ENCODE measurements around the gene TRPM2. TPM values are rescaled to one million over a fixed set of nuclear protein-coding genes. Genes with fewer than 3 reads are reported as not detected.

Gene TRPM2
- total RNA-seq, 6 experiments from 2014 or later, result 0.92 to 2.0 (median 1.2) TPM

- Histone ChIP-seq H3K27me3 (no peaks in the 10 kb centered on the region), H3K4me1 (peaks cover 0 to 11% (median 5%) of the 10 kb centered on the region in 4 donors), H3K36me3 (no peaks in the 10 kb centered on the region), H3K9me3 (no peaks in the 10 kb centered on the region), H3K4me3 (no peak overlapping the region), H3K27ac (no peak overlapping the region)
- DNase-seq (no peak), ATAC-seq (no peak)
- intact Hi-C loops (cut with DNase I), result no loop called here
- TF ChIP-seq CTCF (IDR thresholded peaks at IDR 0.05) (no peak), POLR2A (IDR thresholded peaks at IDR 0.05) (no peak)
- 88% methylated on average over 6 of the region's 6 CpGs for WGBS (ENCODE audit: insufficient coverage, low coverage, low lambda C conversion rate, missing lambda C conversion rate)
These were observed 118.6 kb downstream of the TRPM2 start for GRCh38 chr21:44471996-44472395.

- DNase-seq, result no peak
- Histone ChIP-seq H3K27ac (no peak overlapping the region), H3K4me3 (no peak overlapping the region), H3K36me3 (no peaks in the 10 kb centered on the region), H3K9me3 (no peaks in the 10 kb centered on the region), H3K27me3 (no peaks in the 10 kb centered on the region), H3K4me1 (peaks cover 0 to 17% (median 6%) of the 10 kb centered on the region in 4 donors)
- ATAC-seq, result no peak
- WGBS (ENCODE audit: insufficient coverage, low coverage, low lambda C conversion rate, missing lambda C conversion rate), result 94% methylated on average over 11 of the region's 19 CpGs
- TF ChIP-seq POLR2A (IDR thresholded peaks at IDR 0.05) (no peak), CTCF (IDR thresholded peaks at IDR 0.05) (no peak)
- intact Hi-C loops (cut with DNase I), result no loop called here
These were observed 120.6 kb downstream of the TRPM2 start for GRCh38 chr21:44473915-44474555.

GRCh38 chr21:44475266-44475845, 121.9 kb downstream of the TRPM2 start:
- H3K27me3 ChIP-seq, result no peaks in the 10 kb centered on the region
- ATAC-seq, result no peak
- H3K9me3 ChIP-seq, result no peaks in the 10 kb centered on the region
- peaks cover 0 to 21% (median 9%) of the 10 kb centered on the region in 4 donors for H3K4me1 ChIP-seq
- H3K4me3 ChIP-seq, result no peak overlapping the region
- no peak for DNase-seq
- intact Hi-C loops (cut with DNase I), result no loop called here
- no peak overlapping the region for H3K27ac ChIP-seq
- no peak for TF ChIP-seq POLR2A (IDR thresholded peaks at IDR 0.05)
- 89% methylated on average over 13 of the region's 17 CpGs for WGBS (ENCODE audit: insufficient coverage, low coverage, low lambda C conversion rate, missing lambda C conversion rate)
- no peaks in the 10 kb centered on the region for H3K36me3 ChIP-seq

DNA sequence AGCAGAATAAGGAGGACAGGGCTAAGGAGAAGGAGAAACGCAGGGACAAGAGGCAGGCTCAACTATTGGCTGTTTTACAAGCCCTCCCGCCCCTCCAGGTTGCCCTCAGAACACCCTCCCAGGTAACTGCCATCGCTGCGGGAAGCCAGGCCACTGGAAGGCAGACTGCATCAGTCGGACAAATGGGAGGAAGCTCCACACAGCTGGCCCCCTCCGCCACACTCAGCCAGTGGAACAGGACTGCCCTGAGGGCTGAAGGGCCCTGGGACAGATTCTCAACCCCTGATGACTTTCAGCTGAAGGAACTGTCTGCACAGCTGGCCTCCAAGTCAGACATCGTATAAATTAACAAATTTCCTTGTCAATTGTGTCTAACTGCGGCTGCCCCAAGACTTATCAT, 123.7 kb downstream of the TRPM2 start:
- intact Hi-C loops (cut with DNase I), result no loop called here
- peak in 1 of 3 donors; percentile 40 for DNase-seq
- Histone ChIP-seq H3K4me1 (peaks cover 0 to 23% (median 11%) of the 10 kb centered on the region in 4 donors), H3K36me3 (no peaks in the 10 kb centered on the region), H3K9me3 (no peaks in the 10 kb centered on the region), H3K27ac (peak overlapping the region in 2 of 3 donors; percentile 84 to 98), H3K27me3 (no peaks in the 10 kb centered on the region), H3K4me3 (no peak overlapping the region)
- 85% methylated on average over 4 of the region's 8 CpGs for WGBS (ENCODE audit: insufficient coverage, low coverage, low lambda C conversion rate, missing lambda C conversion rate)
- ATAC-seq, result no peak
- TF ChIP-seq CTCF (IDR thresholded peaks at IDR 0.05), result no peak
- no peak for TF ChIP-seq POLR2A (IDR thresholded peaks at IDR 0.05)

GRCh38 chr21:44477712-44478111, 124.3 kb downstream of the TRPM2 start:
- peak; percentile 58 to 75 (median 66) for ATAC-seq

More at GRCh38 chr21:44477712-44478111, 124.3 kb downstream of the TRPM2 start:
- no peaks in the 10 kb centered on the region for H3K36me3 ChIP-seq
- peaks cover 0 to 27% (median 13%) of the 10 kb centered on the region in 4 donors for H3K4me1 ChIP-seq
- no peak for TF ChIP-seq CTCF (IDR thresholded peaks at IDR 0.05)
- TF ChIP-seq POLR2A (IDR thresholded peaks at IDR 0.05), result no peak
- intact Hi-C loops (cut with DNase I), result no loop called here
- H3K27ac ChIP-seq, result peak overlapping the region; percentile 63 to 98 (median 84)
- WGBS (ENCODE audit: insufficient coverage, low coverage, low lambda C conversion rate, missing lambda C conversion rate), result 11% methylated on average over 3 of the region's 7 CpGs
- H3K4me3 ChIP-seq, result peak overlapping the region in 1 of 3 donors; percentile 33
- no peaks in the 10 kb centered on the region for H3K9me3 ChIP-seq
- peak in 1 of 3 donors; percentile 77 for DNase-seq
- H3K27me3 ChIP-seq, result no peaks in the 10 kb centered on the region
